Measurements from ENCODE around the gene CORO6. TPM values are rescaled to one million over a fixed set of nuclear protein-coding genes. Genes with fewer than 3 reads are reported as not detected.

CORO6 gene
- total and polyA plus RNA-seq, 12 donors, result 53.2 to 262 (median 90.9) TPM

DNA sequence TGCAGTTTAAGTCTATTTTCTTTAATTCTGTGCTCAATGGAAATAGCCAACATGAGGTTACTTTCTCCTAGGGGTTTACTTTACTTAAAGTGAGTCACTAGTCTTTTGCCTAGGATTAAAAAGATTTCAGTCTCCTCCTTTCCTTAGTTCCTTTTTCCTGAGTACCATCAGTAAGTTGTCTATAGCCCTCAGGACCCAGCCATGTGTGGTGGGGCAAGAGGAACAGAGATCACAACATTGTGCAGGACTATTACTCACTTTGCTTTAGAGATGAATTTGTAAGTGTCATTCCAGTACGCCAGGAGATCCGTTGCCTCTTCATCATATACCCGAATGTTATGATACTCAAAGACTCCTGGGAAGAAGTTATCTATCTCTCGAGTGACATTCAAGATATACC lies 27.7 kb upstream of the CORO6 start:
- intact Hi-C loops (cut with DNase I), result no loop called here
- DNase-seq (no peak), ATAC-seq (no peak)
- peak overlapping the region in 2 of 10 donors; percentile 10 to 29 for H3K27ac ChIP-seq
- no peaks in the 10 kb centered on the region for H3K27me3 ChIP-seq
- H3K9me3 ChIP-seq, result no peaks in the 10 kb centered on the region
- WGBS, 2 donors, result 69 to 76% methylated on average over 4 of the region's 4 CpGs
- H3K36me3 ChIP-seq, result peaks cover 0 to 97% (median 16%) of the 10 kb centered on the region in 9 donors
- peaks cover 7 to 25% (median 14%) of the 10 kb centered on the region in 9 donors for H3K4me1 ChIP-seq
- TF ChIP-seq, protein P1, sequence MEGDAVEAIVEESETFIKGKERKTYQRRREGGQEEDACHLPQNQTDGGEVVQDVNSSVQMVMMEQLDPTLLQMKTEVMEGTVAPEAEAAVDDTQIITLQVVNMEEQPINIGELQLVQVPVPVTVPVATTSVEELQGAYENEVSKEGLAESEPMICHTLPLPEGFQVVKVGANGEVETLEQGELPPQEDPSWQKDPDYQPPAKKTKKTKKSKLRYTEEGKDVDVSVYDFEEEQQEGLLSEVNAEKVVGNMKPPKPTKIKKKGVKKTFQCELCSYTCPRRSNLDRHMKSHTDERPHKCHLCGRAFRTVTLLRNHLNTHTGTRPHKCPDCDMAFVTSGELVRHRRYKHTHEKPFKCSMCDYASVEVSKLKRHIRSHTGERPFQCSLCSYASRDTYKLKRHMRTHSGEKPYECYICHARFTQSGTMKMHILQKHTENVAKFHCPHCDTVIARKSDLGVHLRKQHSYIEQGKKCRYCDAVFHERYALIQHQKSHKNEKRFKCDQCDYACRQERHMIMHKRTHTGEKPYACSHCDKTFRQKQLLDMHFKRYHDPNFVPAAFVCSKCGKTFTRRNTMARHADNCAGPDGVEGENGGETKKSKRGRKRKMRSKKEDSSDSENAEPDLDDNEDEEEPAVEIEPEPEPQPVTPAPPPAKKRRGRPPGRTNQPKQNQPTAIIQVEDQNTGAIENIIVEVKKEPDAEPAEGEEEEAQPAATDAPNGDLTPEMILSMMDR (IDR thresholded peaks at IDR 0.05), result no peak
- H3K4me3 ChIP-seq, result no peak overlapping the region

DNA sequence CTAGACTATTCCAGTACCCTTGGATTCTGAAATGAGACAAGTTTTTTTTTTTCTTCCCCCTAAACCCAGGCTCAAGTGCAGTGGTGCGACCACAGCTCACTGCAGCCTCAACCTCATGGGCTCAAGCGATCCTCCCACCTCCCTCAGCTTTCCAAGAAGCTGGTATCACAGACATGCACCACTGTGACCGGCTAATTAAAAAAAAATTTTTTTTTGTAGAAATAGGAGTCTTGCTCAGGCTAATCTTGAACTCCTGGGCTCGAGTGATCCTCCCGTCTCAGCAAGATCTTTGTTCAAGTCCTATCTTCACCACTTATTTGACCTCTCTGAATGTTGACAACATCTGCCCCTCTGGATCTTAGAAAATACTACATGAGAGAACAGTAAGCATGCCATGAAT lies 26.6 kb upstream of the CORO6 start:
- H3K27me3 ChIP-seq, result no peaks in the 10 kb centered on the region
- ATAC-seq, result no peak
- no peaks in the 10 kb centered on the region for H3K9me3 ChIP-seq
- intact Hi-C loops (cut with DNase I), result loop anchor here in 1 of 10 donors (5.0 kb wide), 1 partner anchor 38 kb away; no protein-coding TSS in a partner anchor
- no peak overlapping the region for H3K4me3 ChIP-seq
- no peak for DNase-seq
- peak overlapping the region in 3 of 10 donors; percentile 10 to 29 (median 16) for H3K27ac ChIP-seq
- TF ChIP-seq, protein P1 (IDR thresholded peaks at IDR 0.05), result no peak
- 82 to 86% methylated on average over 5 of the region's 5 CpGs for WGBS, 2 donors
- peaks cover 12 to 31% (median 23%) of the 10 kb centered on the region in 9 donors for H3K4me1 ChIP-seq
- H3K36me3 ChIP-seq, result peaks cover 0 to 95% (median 16%) of the 10 kb centered on the region in 9 donors

GRCh38 chr17:29648005-29648404 lies 25.3 kb upstream of the CORO6 start:
- no peak for DNase-seq
- no peaks in the 10 kb centered on the region for H3K27me3 ChIP-seq
- H3K36me3 ChIP-seq, result peaks cover 0 to 93% (median 16%) of the 10 kb centered on the region in 9 donors
- no peaks in the 10 kb centered on the region for H3K9me3 ChIP-seq
- intact Hi-C loops (cut with DNase I), result loop anchor here in 1 of 10 donors (5.0 kb wide), 1 partner anchor 39 kb away; no protein-coding TSS in a partner anchor
- TF ChIP-seq, protein P1 (IDR thresholded peaks at IDR 0.05), result no peak
- H3K27ac ChIP-seq, result peak overlapping the region in 2 of 10 donors; percentile 7 to 84
- no peak for ATAC-seq
- 85 to 94% methylated on average over 5 of the region's 5 CpGs for WGBS, 2 donors
- H3K4me1 ChIP-seq, result peaks cover 21 to 39% (median 37%) of the 10 kb centered on the region in 9 donors
- H3K4me3 ChIP-seq, result no peak overlapping the region

DNA sequence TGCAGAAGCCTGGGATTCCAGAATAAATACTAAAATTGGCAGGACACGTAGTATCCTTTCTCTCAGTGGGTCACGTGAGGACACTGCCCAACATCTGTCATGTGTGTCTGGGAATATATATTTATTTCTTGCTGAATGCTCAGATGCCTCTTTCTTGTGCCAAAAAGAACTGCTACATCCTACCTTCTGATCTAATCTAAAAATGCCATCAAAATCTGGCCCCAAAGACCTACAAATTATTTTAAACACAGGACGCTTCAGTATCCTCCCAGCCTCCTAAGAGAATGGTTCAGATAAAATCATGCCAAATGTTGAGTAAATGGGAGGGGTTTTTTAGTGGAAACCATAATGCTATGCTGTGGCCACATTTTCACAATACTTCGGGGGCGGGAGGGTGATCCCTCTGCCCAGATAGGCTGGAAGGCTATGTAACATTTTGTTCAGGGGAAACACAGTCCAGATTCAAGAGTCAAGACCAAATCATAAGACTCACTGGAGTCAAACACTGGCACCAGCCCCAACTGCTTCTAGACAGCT lies 22.9 kb upstream of the CORO6 start:
- no peaks in the 10 kb centered on the region for H3K27me3 ChIP-seq
- no peaks in the 10 kb centered on the region for H3K9me3 ChIP-seq
- peaks cover 0 to 75% (median 7%) of the 10 kb centered on the region in 9 donors for H3K36me3 ChIP-seq
- H3K4me1 ChIP-seq, result peaks cover 35 to 62% (median 59%) of the 10 kb centered on the region in 9 donors
- DNase-seq, result peak; percentile 49 to 61
- intact Hi-C loops (cut with DNase I), result loop anchor here in 2 of 10 donors (2.0 to 5.0 kb wide), 2 partner anchors 42 to 133 kb away; no protein-coding TSS in a partner anchor
- peak overlapping the region; percentile 68 to 86 (median 77) for H3K27ac ChIP-seq
- 7% methylated on average over 5 of the region's 5 CpGs for WGBS, 2 donors
- ATAC-seq, result peak; percentile 54 to 90 (median 83)
- TF ChIP-seq, protein P1 (IDR thresholded peaks at IDR 0.05), result no peak
- no peak overlapping the region for H3K4me3 ChIP-seq
